Liver (tissue), 9 donors: ENCODE measurements around the gene WASF2. TPM values are rescaled to one million over a fixed set of nuclear protein-coding genes. Genes with fewer than 3 reads are reported as not detected.

Source experiments
- DNase-seq: peaks from one replicate; pipeline ENCODE4 v3.0.0-alpha.2; 2017; ENCODE audit warnings: low spot score
- H3K27ac ChIP-seq, 2 donors: one replicate each; pipeline ENCODE4 v1.7.0; 2013; ENCODE audit warnings: inconsistent platforms in 2 of 2, low read length in 2 of 2, control low read depth in 1 of 2, low read depth in 1 of 2, mild to moderate bottlenecking in 1 of 2
- H3K27me3 ChIP-seq, 4 donors: one replicate each; pipeline versions ENCODE4 v1.6.1 to v1.7.0; 2013; ENCODE audit warnings: low read length in 3 of 4, inconsistent platforms in 1 of 4, mild to moderate bottlenecking in 1 of 4, moderate library complexity in 1 of 4; ENCODE audit not compliant: control insufficient read depth in 4 of 4, insufficient read depth in 4 of 4
- H3K36me3 ChIP-seq, 4 donors: one replicate each; pipeline versions ENCODE4 v1.6.1 to v1.7.0; 2013; ENCODE audit warnings: low read length in 3 of 4, mild to moderate bottlenecking in 3 of 4, low read depth in 1 of 4, moderate library complexity in 1 of 4; ENCODE audit not compliant: control insufficient read depth in 4 of 4, insufficient read depth in 3 of 4
- H3K4me1 ChIP-seq, 4 donors: one replicate each; pipeline versions ENCODE4 v1.6.1 to v1.7.0; 2013; ENCODE audit warnings: low read length in 3 of 4, mild to moderate bottlenecking in 3 of 4, moderate library complexity in 1 of 4; ENCODE audit not compliant: control insufficient read depth in 4 of 4, insufficient read depth in 4 of 4
- H3K4me3 ChIP-seq, 3 donors: one replicate each; pipeline versions ENCODE4 v1.6.1 to v1.7.0; 2013; ENCODE audit warnings: low read length in 3 of 3, control low read depth in 1 of 3, low read depth in 1 of 3, mild to moderate bottlenecking in 1 of 3
- H3K9ac ChIP-seq, 2 donors: one replicate each; pipeline ENCODE4 v1.7.0; 2013; ENCODE audit warnings: low read length in 2 of 2, mild to moderate bottlenecking in 2 of 2, moderate library complexity in 2 of 2, control low read depth in 1 of 2, low read depth in 1 of 2
- H3K9me3 ChIP-seq, 4 donors: one replicate each; pipeline versions ENCODE4 v1.6.1 to v1.7.0; 2013; ENCODE audit warnings: low read length in 3 of 4; ENCODE audit not compliant: control insufficient read depth in 4 of 4
- EGR1 ChIP-seq, 2 donors: IDR thresholded peaks; 2 replicates each; pipeline ENCODE4 v1.6.1; 2016 to 2018; ENCODE audit warnings: antibody characterized with exemption in 2 of 2, low read depth in 2 of 2
- FOXA1 ChIP-seq: IDR thresholded peaks from 2 replicates; pipeline ENCODE4 v1.6.1; 2016; ENCODE audit warnings: antibody characterized with exemption
- FOXA2 ChIP-seq: IDR thresholded peaks from 2 replicates; pipeline ENCODE4 v1.6.1; 2016; ENCODE audit warnings: antibody characterized with exemption
- GABPA ChIP-seq, 2 donors: IDR thresholded peaks in 1 of 2; conservative IDR thresholded peaks in 1 of 2; 2 replicates each; pipeline ENCODE4 v1.6.1; 2016; ENCODE audit warnings: antibody characterized with exemption in 2 of 2, mild to moderate bottlenecking in 1 of 2, moderate library complexity in 1 of 2
- HNF4A ChIP-seq, 2 donors: conservative IDR thresholded peaks; 2 replicates each; pipeline ENCODE4 v1.6.1; 2016; ENCODE audit warnings: antibody characterized with exemption in 2 of 2, mild to moderate bottlenecking in 2 of 2
- HNF4G ChIP-seq: IDR thresholded peaks from 2 replicates; pipeline ENCODE4 v1.6.1; 2016; ENCODE audit warnings: antibody characterized with exemption
- JUND ChIP-seq, 2 donors: IDR thresholded peaks; 2 replicates each; pipeline ENCODE4 v1.6.1; 2016; ENCODE audit warnings: antibody characterized with exemption in 2 of 2
- NR2F2 ChIP-seq: IDR thresholded peaks from 2 replicates; pipeline ENCODE4 v1.6.1; 2016; ENCODE audit warnings: antibody characterized with exemption
- RAD21 ChIP-seq, 2 donors: IDR thresholded peaks; 2 replicates each; pipeline ENCODE4 v1.6.1; 2016; ENCODE audit warnings: antibody characterized with exemption in 2 of 2, mild to moderate bottlenecking in 2 of 2
- RXRA ChIP-seq, 2 donors: IDR thresholded peaks; 2 replicates each; pipeline ENCODE4 v1.6.1; 2017 to 2018; ENCODE audit warnings: antibody characterized with exemption in 2 of 2, mild to moderate bottlenecking in 1 of 2
- SP1 ChIP-seq: IDR thresholded peaks from 2 replicates; pipeline ENCODE4 v1.6.1; 2018; ENCODE audit warnings: antibody characterized with exemption, mild to moderate bottlenecking
- TAF1 ChIP-seq: conservative IDR thresholded peaks from 2 replicates; pipeline ENCODE4 v1.6.1; 2016; ENCODE audit warnings: antibody characterized with exemption, mild to moderate bottlenecking
- YY1 ChIP-seq: IDR thresholded peaks from 2 replicates; pipeline ENCODE4 v1.6.1; 2016; ENCODE audit warnings: antibody characterized with exemption, mild to moderate bottlenecking
- whole genome bisulfite sequencing: extraction: QIAGEN DNeasy Blood & Tissue Kit; methylation state at CpG from one replicate; pipeline ENCODE4 v1.1.7; 2013; 5-methylcytosine and 5-hydroxymethylcytosine counted together
- polyA plus RNA-seq, 2 donors: library from polyadenylated mRNA; stranded (reverse) in 1 of 2; unstranded in 1 of 2; fragments of 200-250 nt in 1 of 2; fragments of >200 nt in 1 of 2; fragmentation: Nextera tagmentation in 1 of 2; extraction: Ambion mirVana in 1 of 2; gene quantifications; one replicate each; pipeline versions ENCODE4 v1.2.1 to v1.2.3, GENCODE V29; 2013 to 2015
- total RNA-seq, 2 donors: library from RNA; depleted of rRNA; stranded (reverse); fragments of >200 nt; gene quantifications; one replicate each; pipeline ENCODE4 v1.2.3, GENCODE V29; 2014
- TF ChIP-seq, protein P1 (sequence below): IDR thresholded peaks from 2 replicates; pipeline ENCODE4 v1.6.1; 2016; ENCODE audit warnings: antibody characterized with exemption
- TF ChIP-seq, protein P2 (sequence below): IDR thresholded peaks from 2 replicates; pipeline ENCODE4 v1.6.1; 2016; ENCODE audit warnings: antibody characterized with exemption
- TF ChIP-seq, protein P3 (sequence below): IDR thresholded peaks from 2 replicates; pipeline ENCODE4 v1.6.1; 2016; ENCODE audit warnings: antibody characterized with exemption
- donor health status: healthy.
- donor health status: healthy.
- donor health status: healthy.
- donor health status: healthy.
- donor health status: healthy.

The WASF2 gene
- total and polyA plus RNA-seq, 4 donors, result 11.6 to 37.7 (median 18.7) TPM

DNA sequence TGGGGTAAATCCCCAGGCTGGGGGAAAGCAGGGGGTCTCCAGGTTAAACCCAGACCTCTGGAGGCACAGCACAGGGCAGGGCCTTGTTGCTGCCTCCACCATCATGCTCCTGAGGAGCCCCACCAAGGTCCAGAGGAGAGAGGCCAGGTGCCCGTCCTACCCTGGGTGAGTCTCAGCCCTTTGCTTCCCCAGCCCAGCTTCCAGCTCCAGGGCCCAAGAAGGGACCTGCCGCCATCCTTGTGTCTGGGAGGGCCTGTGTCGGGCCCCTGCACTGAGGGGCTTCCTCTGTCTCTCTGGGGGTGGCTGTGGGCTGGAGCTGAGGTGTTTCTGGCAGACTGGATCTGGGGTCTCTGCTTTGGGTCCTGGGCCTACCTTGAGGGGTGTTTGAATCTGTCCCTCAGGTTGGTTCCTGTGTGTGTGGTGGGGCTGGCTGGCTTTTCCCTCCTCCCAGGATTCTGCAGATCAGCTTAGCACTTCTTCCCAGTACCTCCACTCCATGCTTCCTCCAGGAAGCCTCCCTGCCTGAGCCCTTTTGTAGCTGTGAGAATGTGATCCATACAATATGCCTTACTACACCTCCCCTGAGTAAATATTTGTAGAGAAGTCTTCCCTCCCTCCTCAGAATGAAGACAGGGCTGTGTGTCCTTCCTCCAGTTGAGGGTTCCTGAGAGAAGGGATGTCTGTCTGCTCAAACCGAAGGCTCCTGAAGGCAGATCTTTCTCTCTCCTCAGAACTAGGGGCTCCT, 91.4 kb downstream of the WASF2 start:
- 72% methylated on average over 4 of the region's 4 CpGs for WGBS
- H3K4me1 ChIP-seq, result peaks cover 0 to 10% (median under 1%) of the 10 kb centered on the region in 4 donors
- no peaks in the 10 kb centered on the region for H3K36me3 ChIP-seq
- H3K27me3 ChIP-seq, result no peaks in the 10 kb centered on the region
- TF ChIP-seq FOXA2 (no peak), YY1 (no peak), JUND (IDR thresholded peaks at IDR 0.05) (no peak), HNF4G (no peak)
- TF ChIP-seq, protein P1, sequence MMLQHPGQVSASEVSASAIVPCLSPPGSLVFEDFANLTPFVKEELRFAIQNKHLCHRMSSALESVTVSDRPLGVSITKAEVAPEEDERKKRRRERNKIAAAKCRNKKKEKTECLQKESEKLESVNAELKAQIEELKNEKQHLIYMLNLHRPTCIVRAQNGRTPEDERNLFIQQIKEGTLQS, result no peak
- TF ChIP-seq, protein P2, sequence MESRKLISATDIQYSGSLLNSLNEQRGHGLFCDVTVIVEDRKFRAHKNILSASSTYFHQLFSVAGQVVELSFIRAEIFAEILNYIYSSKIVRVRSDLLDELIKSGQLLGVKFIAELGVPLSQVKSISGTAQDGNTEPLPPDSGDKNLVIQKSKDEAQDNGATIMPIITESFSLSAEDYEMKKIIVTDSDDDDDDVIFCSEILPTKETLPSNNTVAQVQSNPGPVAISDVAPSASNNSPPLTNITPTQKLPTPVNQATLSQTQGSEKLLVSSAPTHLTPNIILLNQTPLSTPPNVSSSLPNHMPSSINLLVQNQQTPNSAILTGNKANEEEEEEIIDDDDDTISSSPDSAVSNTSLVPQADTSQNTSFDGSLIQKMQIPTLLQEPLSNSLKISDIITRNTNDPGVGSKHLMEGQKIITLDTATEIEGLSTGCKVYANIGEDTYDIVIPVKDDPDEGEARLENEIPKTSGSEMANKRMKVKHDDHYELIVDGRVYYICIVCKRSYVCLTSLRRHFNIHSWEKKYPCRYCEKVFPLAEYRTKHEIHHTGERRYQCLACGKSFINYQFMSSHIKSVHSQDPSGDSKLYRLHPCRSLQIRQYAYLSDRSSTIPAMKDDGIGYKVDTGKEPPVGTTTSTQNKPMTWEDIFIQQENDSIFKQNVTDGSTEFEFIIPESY, result no peak
- no peak overlapping the region for H3K9ac ChIP-seq
- no peak overlapping the region for H3K4me3 ChIP-seq
- DNase-seq, result no peak
- H3K27ac ChIP-seq, result no peak overlapping the region
- no peaks in the 10 kb centered on the region for H3K9me3 ChIP-seq

DNA sequence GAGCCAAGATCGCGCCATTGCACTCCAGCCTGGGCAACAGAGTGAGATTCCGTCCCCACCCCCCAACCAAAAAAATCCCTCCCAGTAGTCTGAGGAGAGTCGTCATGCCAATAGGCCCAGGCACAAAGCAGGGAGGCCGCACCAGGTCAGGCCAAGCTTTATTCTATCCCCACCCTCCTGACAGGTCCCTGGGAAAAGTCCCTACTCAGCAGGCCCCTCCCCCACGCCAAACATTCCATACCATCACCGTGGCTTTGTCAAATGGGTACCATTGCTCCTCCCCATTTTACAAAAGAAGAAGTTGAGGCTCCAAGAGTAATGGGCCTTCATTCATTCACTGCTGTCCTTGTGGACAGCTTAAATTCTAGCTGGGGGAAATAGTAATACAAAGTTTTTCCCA, 92.2 kb downstream of the WASF2 start:
- no peak overlapping the region for H3K27ac ChIP-seq
- H3K27me3 ChIP-seq, result no peaks in the 10 kb centered on the region
- peaks cover 0 to 7% (median under 1%) of the 10 kb centered on the region in 4 donors for H3K4me1 ChIP-seq
- no peaks in the 10 kb centered on the region for H3K9me3 ChIP-seq
- TF ChIP-seq SP1, result no peak
- TF ChIP-seq EGR1 (IDR thresholded peaks at IDR 0.05; ENCODE audit: low read depth in 2 of 2), result no peak
- no peak for TF ChIP-seq HNF4G
- TF ChIP-seq HNF4A (conservative IDR thresholded peaks at IDR 0.05), result no peak
- TF ChIP-seq FOXA1, result no peak
- no peak for TF ChIP-seq NR2F2
- WGBS, result 71% methylated on average over 7 of the region's 7 CpGs
- H3K9ac ChIP-seq, result no peak overlapping the region
- no peaks in the 10 kb centered on the region for H3K36me3 ChIP-seq
- no peak overlapping the region for H3K4me3 ChIP-seq
- no peak for DNase-seq

DNA sequence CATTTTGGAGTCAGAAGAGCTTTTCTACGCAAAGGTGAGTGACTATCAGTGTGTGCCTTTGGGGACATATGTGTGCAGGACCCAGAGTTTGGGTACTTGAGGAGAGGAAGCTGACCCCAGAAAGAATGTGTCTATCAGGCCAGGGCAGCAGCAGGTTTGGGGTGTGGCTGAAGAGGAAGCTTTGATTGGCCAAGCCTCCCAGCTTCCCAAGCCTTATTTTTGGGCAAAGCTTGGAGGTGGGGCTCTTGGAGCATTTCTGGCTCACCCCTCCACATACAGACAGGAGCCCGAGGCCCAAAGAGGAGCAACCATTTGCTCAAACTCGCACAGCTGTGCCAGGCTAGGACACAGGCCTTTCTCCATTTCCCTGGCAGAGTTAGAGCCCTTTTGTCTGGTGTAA, 92.9 kb downstream of the WASF2 start:
- H3K36me3 ChIP-seq, result no peaks in the 10 kb centered on the region
- H3K9me3 ChIP-seq, result no peaks in the 10 kb centered on the region
- 81% methylated on average over 3 of the region's 3 CpGs for WGBS
- no peak for DNase-seq
- no peaks in the 10 kb centered on the region for H3K27me3 ChIP-seq
- H3K4me1 ChIP-seq, result peaks cover 1 to 7% (median 5%) of the 10 kb centered on the region in 4 donors
- TF ChIP-seq NR2F2, result no peak
- TF ChIP-seq, protein P1, result no peak
- TF ChIP-seq, protein P2, result no peak
- no peak for TF ChIP-seq FOXA1
- no peak for TF ChIP-seq HNF4G
- no peak for TF ChIP-seq RXRA (IDR thresholded peaks at IDR 0.05)
- TF ChIP-seq, protein P3, sequence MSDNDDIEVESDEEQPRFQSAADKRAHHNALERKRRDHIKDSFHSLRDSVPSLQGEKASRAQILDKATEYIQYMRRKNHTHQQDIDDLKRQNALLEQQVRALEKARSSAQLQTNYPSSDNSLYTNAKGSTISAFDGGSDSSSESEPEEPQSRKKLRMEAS, result no peak
- TF ChIP-seq JUND (IDR thresholded peaks at IDR 0.05), result no peak
- no peak for TF ChIP-seq SP1
- TF ChIP-seq RAD21 (IDR thresholded peaks at IDR 0.05), result no peak
- no peak for TF ChIP-seq TAF1
- no peak for TF ChIP-seq GABPA (IDR thresholded peaks at IDR 0.05 in 1 of 2, conservative IDR thresholded peaks at IDR 0.05 in 1 of 2)
- H3K9ac ChIP-seq, result no peak overlapping the region
- no peak overlapping the region for H3K27ac ChIP-seq
- no peak overlapping the region for H3K4me3 ChIP-seq
